ENCODE measurements around the gene TRIM17.
A peak's percentile ranks its signal among the peaks of the same experiment; 100 is the strongest.

The TRIM17 gene

DNA sequence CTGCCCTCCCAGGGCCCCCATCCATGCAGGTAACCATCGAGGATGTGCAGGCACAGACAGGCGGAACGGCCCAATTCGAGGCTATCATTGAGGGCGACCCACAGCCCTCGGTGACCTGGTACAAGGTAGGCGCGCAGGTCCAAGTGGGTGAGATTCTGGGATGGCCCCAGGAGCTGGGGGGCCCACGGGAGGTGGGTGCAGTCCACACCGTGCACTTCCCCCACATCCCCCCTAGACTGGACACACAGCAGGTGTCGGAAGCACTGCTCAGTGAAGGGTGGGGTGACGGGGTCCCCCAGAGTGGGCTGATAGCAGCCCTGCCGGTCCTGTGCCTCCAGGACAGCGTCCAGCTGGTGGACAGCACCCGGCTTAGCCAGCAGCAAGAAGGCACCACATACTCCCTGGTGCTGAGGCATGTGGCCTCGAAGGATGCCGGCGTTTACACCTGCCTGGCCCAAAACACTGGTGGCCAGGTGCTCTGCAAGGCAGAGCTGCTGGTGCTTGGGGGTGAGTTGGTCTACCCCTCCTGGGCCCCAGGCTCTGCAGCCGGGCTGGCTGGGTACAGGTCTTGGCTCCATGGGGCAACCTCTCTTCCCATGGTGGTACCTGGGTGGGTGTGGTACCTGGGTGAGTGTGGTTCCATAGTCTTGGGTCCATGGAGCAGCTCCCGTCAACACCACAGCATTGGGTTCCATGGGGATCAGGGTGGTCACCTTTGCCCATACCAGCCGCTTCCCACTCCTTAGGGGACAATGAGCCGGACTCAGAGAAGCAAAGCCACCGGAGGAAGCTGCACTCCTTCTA lies 50.4 kb downstream of the TRIM17 start:
- DNase-seq: peak; percentile 18

- DNase-seq: peak; percentile 4
These were observed 51.2 kb downstream of the TRIM17 start for GRCh38 chr1:228365271-228366061.

GRCh38 chr1:228364706-228365213 lies 51.9 kb downstream of the TRIM17 start:
- peak; percentile 15 for DNase-seq

GRCh38 chr1:228364068-228364705 lies 52.5 kb downstream of the TRIM17 start:
- peak; percentile 8 for DNase-seq

GRCh38 chr1:228363686-228364067 lies 53.0 kb downstream of the TRIM17 start:
- peak; percentile 12 for DNase-seq

GRCh38 chr1:228362884-228363450 lies 53.7 kb downstream of the TRIM17 start:
- DNase-seq: peak; percentile 10

DNA sequence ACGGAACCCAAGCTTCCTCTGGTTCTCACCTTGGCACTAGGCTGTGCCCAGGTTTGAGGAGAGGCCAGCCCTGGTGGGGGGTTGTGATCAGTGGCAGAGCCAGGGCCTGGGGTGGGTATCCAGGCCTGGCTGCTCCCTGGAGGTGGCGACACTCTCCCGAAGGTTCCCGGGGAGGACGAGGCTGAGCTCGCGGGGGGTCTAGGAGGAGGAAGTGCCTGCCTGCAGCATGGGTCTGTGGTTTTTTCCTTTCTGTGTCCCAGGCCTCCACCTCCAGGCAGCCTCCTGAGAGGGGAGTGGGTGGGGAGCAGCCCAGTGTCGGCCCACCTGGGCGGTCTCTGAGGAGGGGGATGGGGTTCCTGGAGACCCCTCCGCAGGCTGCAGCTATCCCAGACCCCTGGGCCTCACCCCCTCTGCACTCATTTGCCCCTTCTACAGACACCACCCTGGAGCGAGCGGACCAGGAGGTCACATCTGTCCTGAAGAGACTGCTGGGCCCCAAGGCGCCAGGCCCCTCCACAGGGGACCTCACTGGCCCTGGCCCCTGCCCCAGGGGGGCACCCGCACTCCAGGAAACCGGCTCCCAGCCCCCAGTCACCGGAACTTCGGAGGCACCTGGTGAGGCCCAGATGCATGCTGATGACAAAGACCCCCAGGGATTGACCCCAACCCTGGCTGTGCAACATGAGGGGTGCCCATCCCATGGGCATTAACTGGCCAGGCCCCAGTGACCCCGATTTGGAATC lies 54.3 kb downstream of the TRIM17 start:
- DNase-seq: peak; percentile 14

DNA sequence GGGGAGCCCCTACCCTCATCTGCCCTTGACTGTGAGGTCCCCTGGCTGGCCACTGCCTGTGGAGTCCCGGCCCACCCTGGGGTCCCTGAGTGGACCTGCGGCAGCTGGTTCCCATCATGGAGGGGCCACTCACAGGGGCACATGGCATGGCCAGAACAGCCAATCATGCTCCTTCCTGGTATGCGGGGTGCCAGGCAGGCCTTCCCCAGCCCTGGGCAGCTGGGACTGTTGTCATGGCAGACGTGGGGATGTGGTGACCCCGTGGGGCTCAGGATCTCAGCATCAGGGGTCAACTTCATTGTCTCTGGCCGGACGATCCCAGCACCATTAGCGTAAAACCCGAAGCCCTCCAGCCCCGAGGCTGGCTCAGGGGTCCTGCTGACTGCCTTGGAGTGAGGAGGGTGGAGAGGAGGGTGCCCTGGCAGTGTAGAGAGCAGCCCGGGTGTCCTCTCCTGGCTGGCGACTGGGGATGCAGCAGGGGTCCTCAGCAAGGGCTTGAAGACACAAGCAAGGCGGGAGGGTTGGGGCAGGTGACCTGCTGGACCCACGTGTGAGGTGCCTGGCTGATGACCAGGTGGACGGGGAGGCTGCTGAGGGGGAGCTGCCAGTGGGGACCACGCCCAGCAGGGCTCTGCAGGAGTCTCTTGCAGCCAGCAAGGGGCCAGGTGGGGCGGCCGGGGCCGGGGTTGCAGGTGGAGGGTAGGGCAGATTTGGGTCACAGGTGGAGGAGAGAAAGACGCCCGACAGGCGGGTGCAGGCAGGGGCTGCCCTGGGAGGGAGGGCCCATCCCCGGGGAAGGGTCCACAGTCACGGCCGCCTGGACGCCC lies 55.1 kb downstream of the TRIM17 start:
- no peak for DNase-seq

DNA sequence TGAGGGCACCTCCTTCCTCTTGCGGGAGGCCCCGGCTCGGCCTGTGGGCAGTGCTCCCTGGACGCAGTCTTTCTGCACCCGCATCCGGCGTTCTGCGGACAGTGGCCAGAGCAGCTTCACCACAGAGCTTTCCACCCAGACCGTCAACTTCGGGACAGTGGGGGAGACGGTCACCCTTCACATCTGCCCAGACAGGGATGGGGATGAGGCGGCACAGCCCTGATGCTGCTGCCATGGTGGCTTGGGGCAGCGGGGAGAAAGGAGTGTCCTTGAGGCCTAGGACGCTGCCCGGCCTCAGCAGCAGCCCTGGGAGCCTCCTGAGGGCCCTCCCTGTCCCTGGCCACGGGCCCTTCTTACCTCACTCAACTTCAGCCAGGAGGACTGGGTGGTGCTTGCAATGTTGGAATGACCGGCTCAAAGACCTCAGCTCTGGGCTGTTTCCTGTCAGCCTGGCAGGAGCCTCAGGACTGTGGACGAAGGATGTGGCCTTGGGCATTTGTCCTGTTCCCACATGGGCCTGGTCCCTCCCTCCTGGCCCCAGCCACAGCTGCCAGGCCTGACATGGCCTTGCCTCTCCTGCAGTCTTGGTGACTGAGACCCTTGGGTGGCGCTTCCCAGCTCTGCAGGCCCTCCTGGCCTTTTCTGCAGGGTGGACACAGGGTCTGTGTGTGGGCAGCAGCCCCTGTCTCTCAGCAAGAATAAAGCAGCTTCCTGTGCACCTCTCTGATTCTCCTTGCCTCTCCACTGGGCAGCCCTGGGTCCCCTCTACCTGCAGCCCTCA lies 55.9 kb downstream of the TRIM17 start:
- DNase-seq: no peak

- no peak for DNase-seq
These were observed 56.8 kb downstream of the TRIM17 start for GRCh38 chr1:228359613-228360532.

GRCh38 chr1:228358764-228359612 lies 57.7 kb downstream of the TRIM17 start:
- DNase-seq: no peak

DNA sequence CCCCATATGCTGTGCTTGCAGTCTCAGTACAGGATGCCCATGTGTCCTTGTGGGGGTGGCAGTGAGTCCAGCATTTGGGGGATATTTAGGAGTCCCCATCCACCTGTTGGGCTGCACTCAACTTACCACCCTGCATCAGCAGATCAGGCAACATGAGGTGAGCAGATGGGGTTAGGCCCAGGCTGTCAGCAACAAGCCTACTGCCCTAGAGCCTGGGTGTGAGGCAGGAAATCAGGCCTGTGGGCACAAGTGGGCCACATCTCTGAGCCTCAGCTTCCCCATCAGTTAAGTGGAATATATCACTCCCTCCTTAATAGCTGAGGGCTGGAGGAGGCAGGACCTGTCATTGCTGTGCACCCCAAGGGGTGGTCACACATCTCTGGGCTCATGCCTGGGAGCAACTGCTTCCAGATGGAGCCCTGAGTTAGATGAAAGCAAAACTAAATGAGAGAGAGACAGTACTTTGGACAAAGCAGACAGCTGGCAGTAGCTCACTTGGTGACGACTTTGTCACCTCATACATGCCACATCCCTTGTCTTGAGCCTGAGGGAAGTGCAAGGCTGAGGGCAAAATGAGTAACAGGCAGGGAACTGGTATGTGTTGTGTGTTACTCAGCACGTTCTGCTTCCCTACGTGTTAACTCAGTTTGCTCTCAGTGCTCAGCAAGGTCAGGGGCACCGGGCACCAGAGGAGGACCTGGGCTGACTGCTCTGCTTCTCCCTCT lies 58.5 kb downstream of the TRIM17 start:
- DNase-seq: no peak

Data from right hindlimb (tissue), 1 donor.